Measurements from ENCODE around the gene CCDC9B.

The CCDC9B gene

GRCh38 chr15:40305281-40305680, 35.5 kb downstream of the CCDC9B start:
- TF ChIP-seq CTCF (IDR thresholded peaks at IDR 0.05; ENCODE audit: insufficient read depth, low read length, missing control alignments), result no peak
- no peak for DNase-seq (ENCODE audit: low read depth, low spot score)
- H3K4me3 ChIP-seq (ENCODE audit: low read depth, low read length), result no peak overlapping the region
- POLR2A ChIA-PET, result no interaction called here
- CTCF ChIA-PET, result interaction anchor here (1.5 to 24.3 kb wide), 6 partner anchors 14 to 258 kb away, joined by 3 to 500 read pairs (median 216); partner anchors contain the start of genes ANKRD63, CCDC9B and INAFM2

- no peak overlapping the region for H3K4me3 ChIP-seq (ENCODE audit: low read depth, low read length)
- TF ChIP-seq CTCF (IDR thresholded peaks at IDR 0.05; ENCODE audit: insufficient read depth, low read length, missing control alignments), result no peak
- DNase-seq (ENCODE audit: low read depth, low spot score), result no peak
- ChIA-PET POLR2A (no interaction called here), CTCF (interaction anchor here (0.9 to 24.3 kb wide), 7 partner anchors 9 to 118 kb away, joined by 3 to 500 read pairs (median 7); partner anchors contain the start of gene ANKRD63)
These were observed 37.2 kb downstream of the CCDC9B start for GRCh38 chr15:40303576-40303975.

GRCh38 chr15:40302981-40303380, 37.8 kb downstream of the CCDC9B start:
- H3K4me3 ChIP-seq (ENCODE audit: low read depth, low read length), result no peak overlapping the region
- no peak for DNase-seq (ENCODE audit: low read depth, low spot score)
- TF ChIP-seq CTCF (IDR thresholded peaks at IDR 0.05; ENCODE audit: insufficient read depth, low read length, missing control alignments), result no peak
- ChIA-PET POLR2A (no interaction called here), CTCF (interaction anchor here (1.0 to 24.3 kb wide), 8 partner anchors 10 to 119 kb away, joined by 4 to 500 read pairs (median 6); partner anchors contain the start of gene ANKRD63)

- ChIA-PET POLR2A (no interaction called here), CTCF (interaction anchor here (1.0 to 24.3 kb wide), 8 partner anchors 8 to 120 kb away, joined by 4 to 500 read pairs (median 10); partner anchors contain the start of gene ANKRD63)
- TF ChIP-seq CTCF (IDR thresholded peaks at IDR 0.05; ENCODE audit: insufficient read depth, low read length, missing control alignments), result no peak
- no peak for DNase-seq (ENCODE audit: low read depth, low spot score)
- no peak overlapping the region for H3K4me3 ChIP-seq (ENCODE audit: low read depth, low read length)
These were observed 38.4 kb downstream of the CCDC9B start for GRCh38 chr15:40302288-40302886.

GRCh38 chr15:40301467-40302179, 39.1 kb downstream of the CCDC9B start:
- H3K4me3 ChIP-seq (ENCODE audit: low read depth, low read length), result no peak overlapping the region
- POLR2A ChIA-PET, result no interaction called here
- no peak for DNase-seq (ENCODE audit: low read depth, low spot score)

More at GRCh38 chr15:40301467-40302179, 39.1 kb downstream of the CCDC9B start:
- CTCF ChIA-PET, result interaction anchor here (0.9 to 24.3 kb wide), 9 partner anchors 9 to 43 kb away, joined by 3 to 500 read pairs (median 4); no protein-coding TSS in a partner anchor
- TF ChIP-seq CTCF (IDR thresholded peaks at IDR 0.05; ENCODE audit: insufficient read depth, low read length, missing control alignments), result no peak

Data from AG04449 (cell line).